Tibial nerve (tissue), 4 donors: ENCODE measurements around the gene FGD6. TPM values are rescaled to one million over a fixed set of nuclear protein-coding genes. Genes with fewer than 3 reads are reported as not detected.

ENCODE experiments used
- DNase-seq, 2 donors: peaks; one replicate each; pipeline ENCODE4 v3.0.0-alpha.2; 2019; ENCODE audit warnings: low spot score in 2 of 2
- H3K27ac ChIP-seq, 4 donors: fragments of 200-600 bp; sonication (generic) in 3 of 4; one replicate each; pipeline ENCODE4 v1.5.1; 2017 to 2019; ENCODE audit warnings: mild to moderate bottlenecking in 1 of 4
- H3K27me3 ChIP-seq, 2 donors: fragments of 200-600 bp; sonication (generic) in 1 of 2; one replicate each; pipeline versions ENCODE4 v1.5.1 to v1.6.0; 2017 to 2019
- H3K36me3 ChIP-seq, 3 donors: fragments of 200-600 bp; sonication (generic); one replicate each; pipeline ENCODE4 v1.5.1; 2018 to 2019
- H3K4me1 ChIP-seq, 4 donors: fragments of 200-600 bp; sonication (generic) in 3 of 4; one replicate each; pipeline ENCODE4 v1.5.1; 2017 to 2019
- H3K4me3 ChIP-seq, 4 donors: fragments of 200-600 bp; sonication (generic) in 3 of 4; one replicate each; pipeline ENCODE4 v1.5.1; 2017 to 2019; ENCODE audit warnings: mild to moderate bottlenecking in 1 of 4, moderate library complexity in 1 of 4
- H3K9me3 ChIP-seq, 4 donors: fragments of 200-600 bp; sonication (generic) in 3 of 4; one replicate each; pipeline ENCODE4 v1.5.1; 2017 to 2019
- EP300 ChIP-seq, 2 donors: sonication (generic); formaldehyde crosslinking; IDR thresholded peaks; one replicate each; pipeline ENCODE4 v1.6.1; 2017; ENCODE audit warnings: antibody characterized with exemption in 2 of 2, mild to moderate bottlenecking in 1 of 2
- POLR2A ChIP-seq, 2 donors: fragments of 450-650 bp; IDR thresholded peaks; one replicate each; pipeline ENCODE4 v1.6.1; 2017; ENCODE audit warnings: antibody characterized with exemption in 2 of 2, mild to moderate bottlenecking in 2 of 2, moderate library complexity in 2 of 2
- WGBS, 2 donors: methylation state at CpG; one replicate each; pipeline ENCODE4 v1.1.5; 2018; 5-methylcytosine and 5-hydroxymethylcytosine counted together
- total RNA-seq, 4 donors: library from RNA; depleted of rRNA; stranded (reverse); fragments of >200 nt; gene quantifications; one replicate each; pipeline ENCODE4 v1.1.0, GENCODE V29; 2016
- TF ChIP-seq, protein P1 (sequence below), 5 experiments: fragments of 200-600 bp in 3 of 5; fragments of 450-650 bp in 2 of 5; sonication (generic) in 3 of 5; IDR thresholded peaks; one replicate each; pipeline ENCODE4 v1.5.1; 2016 to 2019; ENCODE audit warnings: antibody characterized with exemption in 5 of 5, mild to moderate bottlenecking in 3 of 5, moderate library complexity in 2 of 5

FGD6 gene
- total RNA-seq, 4 donors from 2014 or later = 9.2 to 13.4 (median 11.7) TPM

- Histone ChIP-seq H3K27ac (no peak overlapping the region), H3K4me3 (no peak overlapping the region), H3K27me3 (no peaks in the 10 kb centered on the region), H3K36me3 (no peaks in the 10 kb centered on the region), H3K4me1 (peaks cover 0 to 39% (median 19%) of the 10 kb centered on the region in 4 donors), H3K9me3 (no peaks in the 10 kb centered on the region)
- TF ChIP-seq POLR2A (IDR thresholded peaks at IDR 0.05) = no peak
- TF ChIP-seq EP300 (IDR thresholded peaks at IDR 0.05) = no peak
- TF ChIP-seq, protein P1, sequence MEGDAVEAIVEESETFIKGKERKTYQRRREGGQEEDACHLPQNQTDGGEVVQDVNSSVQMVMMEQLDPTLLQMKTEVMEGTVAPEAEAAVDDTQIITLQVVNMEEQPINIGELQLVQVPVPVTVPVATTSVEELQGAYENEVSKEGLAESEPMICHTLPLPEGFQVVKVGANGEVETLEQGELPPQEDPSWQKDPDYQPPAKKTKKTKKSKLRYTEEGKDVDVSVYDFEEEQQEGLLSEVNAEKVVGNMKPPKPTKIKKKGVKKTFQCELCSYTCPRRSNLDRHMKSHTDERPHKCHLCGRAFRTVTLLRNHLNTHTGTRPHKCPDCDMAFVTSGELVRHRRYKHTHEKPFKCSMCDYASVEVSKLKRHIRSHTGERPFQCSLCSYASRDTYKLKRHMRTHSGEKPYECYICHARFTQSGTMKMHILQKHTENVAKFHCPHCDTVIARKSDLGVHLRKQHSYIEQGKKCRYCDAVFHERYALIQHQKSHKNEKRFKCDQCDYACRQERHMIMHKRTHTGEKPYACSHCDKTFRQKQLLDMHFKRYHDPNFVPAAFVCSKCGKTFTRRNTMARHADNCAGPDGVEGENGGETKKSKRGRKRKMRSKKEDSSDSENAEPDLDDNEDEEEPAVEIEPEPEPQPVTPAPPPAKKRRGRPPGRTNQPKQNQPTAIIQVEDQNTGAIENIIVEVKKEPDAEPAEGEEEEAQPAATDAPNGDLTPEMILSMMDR (IDR thresholded peaks at IDR 0.05) = no peak
- no peak for DNase-seq
- 86 to 92% methylated on average over 2 of the region's 2 CpGs for WGBS, 2 donors
Observed at GRCh38 chr12:95207407-95207806, 9.9 kb downstream of the FGD6 start.

GRCh38 chr12:95206916-95207315, 10.4 kb downstream of the FGD6 start:
- Histone ChIP-seq H3K27ac (peak overlapping the region in 2 of 4 donors; percentile 81 to 82), H3K27me3 (no peaks in the 10 kb centered on the region), H3K4me3 (no peak overlapping the region), H3K36me3 (no peaks in the 10 kb centered on the region), H3K9me3 (no peaks in the 10 kb centered on the region), H3K4me1 (peaks cover 0 to 40% (median 19%) of the 10 kb centered on the region in 4 donors)
- WGBS, 2 donors = 93 to 96% methylated on average over 8 of the region's 8 CpGs
- TF ChIP-seq EP300 (IDR thresholded peaks at IDR 0.05) (no peak), POLR2A (IDR thresholded peaks at IDR 0.05) (no peak)
- TF ChIP-seq, protein P1 (IDR thresholded peaks at IDR 0.05) = no peak
- DNase-seq = no peak

GRCh38 chr12:95205685-95206084, 11.6 kb downstream of the FGD6 start:
- Histone ChIP-seq H3K4me1 (peaks cover 0 to 52% (median 19%) of the 10 kb centered on the region in 4 donors), H3K36me3 (no peaks in the 10 kb centered on the region), H3K9me3 (no peaks in the 10 kb centered on the region), H3K27me3 (no peaks in the 10 kb centered on the region), H3K4me3 (no peak overlapping the region), H3K27ac (peak overlapping the region; percentile 12 to 82 (median 63))
- 45 to 58% methylated on average over 4 of the region's 4 CpGs for WGBS, 2 donors
- peak in 1 of 2 donors; percentile 41 for DNase-seq
- TF ChIP-seq, protein P1 (IDR thresholded peaks at IDR 0.05) = no peak
- TF ChIP-seq EP300 (IDR thresholded peaks at IDR 0.05) = peak in 1 of 2 donors; percentile 45
- no peak for TF ChIP-seq POLR2A (IDR thresholded peaks at IDR 0.05)

DNA sequence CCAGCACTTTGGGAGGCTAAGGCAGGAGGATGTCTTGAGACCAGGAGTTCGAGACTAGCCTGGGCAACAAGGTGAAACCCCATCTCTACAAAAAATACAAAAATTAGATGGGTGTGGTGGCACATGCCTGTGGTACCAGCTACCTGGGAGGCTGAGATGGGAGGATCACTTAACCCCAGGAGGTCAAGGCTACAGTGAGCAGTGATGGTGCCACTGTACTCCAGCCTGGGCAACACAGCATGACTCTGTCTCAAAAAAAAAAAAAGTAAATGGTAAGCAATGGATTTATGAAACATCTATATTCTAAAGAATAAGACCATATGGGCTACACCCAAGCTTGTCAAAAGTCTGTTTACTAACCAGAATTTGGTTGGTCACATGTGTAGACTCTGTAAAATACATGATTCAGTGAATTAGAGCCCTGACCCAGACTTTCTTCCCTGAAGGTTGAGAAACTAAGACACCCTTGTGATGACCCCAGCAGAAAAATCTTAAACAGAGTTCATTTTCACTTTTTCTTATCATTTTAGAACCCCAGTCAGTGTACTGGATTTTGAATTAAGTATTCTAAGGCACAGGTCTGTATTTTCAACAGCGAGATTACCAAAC, 12.1 kb downstream of the FGD6 start:
- TF ChIP-seq POLR2A (IDR thresholded peaks at IDR 0.05) = no peak
- TF ChIP-seq, protein P1 (IDR thresholded peaks at IDR 0.05) = no peak
- DNase-seq = no peak
- Histone ChIP-seq H3K36me3 (no peaks in the 10 kb centered on the region), H3K27ac (peak overlapping the region; percentile 12 to 82 (median 63)), H3K4me3 (no peak overlapping the region), H3K4me1 (peaks cover 0 to 54% (median 19%) of the 10 kb centered on the region in 4 donors), H3K27me3 (no peaks in the 10 kb centered on the region), H3K9me3 (no peaks in the 10 kb centered on the region)
- 95% methylated on average over 2 of the region's 2 CpGs for WGBS, 2 donors

DNA sequence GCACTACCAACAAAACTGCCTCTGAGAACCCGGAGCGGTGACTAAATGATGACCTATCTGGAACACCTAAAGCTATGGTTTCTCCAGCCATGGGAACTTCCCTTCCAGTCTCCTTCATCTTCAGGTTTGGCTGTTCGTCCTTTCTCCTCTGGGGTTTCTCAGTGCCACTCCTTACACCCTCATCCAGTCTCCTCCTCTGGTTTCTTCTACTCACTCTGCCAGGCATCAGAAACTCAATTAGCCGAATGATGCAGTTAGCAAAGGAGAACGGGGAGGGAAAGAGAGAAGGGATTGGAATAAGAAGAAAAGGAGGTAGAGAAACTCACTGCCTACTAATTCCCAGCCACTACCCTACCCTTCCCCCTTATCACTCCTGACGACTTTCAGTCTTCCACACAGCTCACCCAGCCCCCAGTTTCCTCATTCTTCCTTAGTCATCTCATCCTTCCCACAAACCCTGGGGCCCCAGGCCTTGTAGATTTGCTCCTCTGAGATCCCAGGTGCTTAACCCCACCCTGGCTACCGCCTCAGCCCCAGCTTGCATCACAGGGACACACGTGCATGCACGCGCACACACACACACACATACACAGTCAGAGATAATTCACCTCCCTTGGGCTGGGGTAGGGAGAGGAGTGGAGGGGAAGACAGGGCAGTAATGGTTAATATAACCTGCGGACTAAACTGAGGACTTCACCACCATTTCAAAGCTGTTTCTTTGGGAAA, 13.0 kb downstream of the FGD6 start:
- 68% methylated on average over 11 of the region's 11 CpGs for WGBS, 2 donors
- peak in 1 of 2 donors; percentile 38 for DNase-seq

More for the DNA sequence above, 13.0 kb downstream of the FGD6 start:
- H3K27ac ChIP-seq = peak overlapping the region; percentile 45 to 82 (median 68)
- no peak for TF ChIP-seq POLR2A (IDR thresholded peaks at IDR 0.05)
- TF ChIP-seq, protein P1 (IDR thresholded peaks at IDR 0.05) = no peak
- TF ChIP-seq EP300 (IDR thresholded peaks at IDR 0.05) = no peak
- no peaks in the 10 kb centered on the region for H3K36me3 ChIP-seq
- no peak overlapping the region for H3K4me3 ChIP-seq
- H3K4me1 ChIP-seq = peaks cover 0 to 54% (median 19%) of the 10 kb centered on the region in 4 donors
- no peaks in the 10 kb centered on the region for H3K27me3 ChIP-seq
- no peaks in the 10 kb centered on the region for H3K9me3 ChIP-seq
